CD4-positive, alpha-beta T cell (primary cell): ENCODE measurements around the gene BARX1. TPM values are rescaled to one million over a fixed set of nuclear protein-coding genes. Genes with fewer than 3 reads are reported as not detected.

ENCODE experiments used
- ATAC-seq: fragments of 200-7000 bp; cut with Tn5 transposase; one replicate; pipeline ENCODE4 v1.10.0; 2022; ENCODE audit warnings: mild to moderate bottlenecking; ENCODE audit not compliant: poor library complexity
- CTCF ChIA-PET: fragments of 350-600 bp; sonication (Branson Sonifier 250); formaldehyde crosslinking; loops from one replicate; lab custom pipeline; 2021; ENCODE audit warnings: antibody characterized with exemption, inconsistent platforms; lab: Charles Lee
- POLR2A ChIA-PET: fragments of 350-600 bp; sonication (Branson Sonifier 250); formaldehyde crosslinking; loops from one replicate; lab custom pipeline; 2021; ENCODE audit warnings: antibody characterized with exemption, inconsistent platforms; lab: Charles Lee
- DNase-seq, 14 experiments: peaks; one replicate each; pipeline ENCODE4 v3.0.0-alpha.2; 2013 to 2020; ENCODE audit warnings: mixed read lengths in 2 of 14
- H3K27ac ChIP-seq, 2 donors: one replicate each; pipeline versions ENCODE4 v1.5.1 to v1.7.0; 2013; ENCODE audit warnings: low read length in 2 of 2, low read depth in 1 of 2, mild to moderate bottlenecking in 1 of 2
- H3K27me3 ChIP-seq, 2 experiments: 1 replicate in 1 of 2; 2 replicates in 1 of 2; pipeline versions ENCODE4 v1.6.1 to v1.7.0; 2013; ENCODE audit warnings: low read length in 2 of 2, control low read depth in 1 of 2, mild to moderate bottlenecking in 1 of 2, moderate library complexity in 1 of 2; ENCODE audit not compliant: insufficient read depth in 2 of 2, control insufficient read depth in 1 of 2
- H3K36me3 ChIP-seq: one replicate; pipeline ENCODE4 v1.6.1; 2013; ENCODE audit warnings: low read length, control low read depth; ENCODE audit not compliant: insufficient read depth
- H3K4me1 ChIP-seq: one replicate; pipeline ENCODE4 v1.6.1; 2013; ENCODE audit warnings: low read length, control low read depth; ENCODE audit not compliant: insufficient read depth
- H3K4me3 ChIP-seq: one replicate; pipeline ENCODE4 v1.5.1; 2013; ENCODE audit warnings: mild to moderate bottlenecking, low read length, moderate library complexity
- H3K9me3 ChIP-seq, 2 experiments: 1 replicate in 1 of 2; 2 replicates in 1 of 2; pipeline versions ENCODE4 v1.6.1 to v1.7.0; 2013; ENCODE audit warnings: low read length in 2 of 2, mild to moderate bottlenecking in 2 of 2, control low read depth in 1 of 2, moderate library complexity in 1 of 2; ENCODE audit not compliant: control insufficient read depth in 1 of 2, insufficient read depth in 1 of 2
- H3K27ac Mint-ChIP-seq: one replicate; pipeline ENCODE4 v1.8.0; 2020; ENCODE audit warnings: mixed read lengths
- H3K27me3 Mint-ChIP-seq: one replicate; pipeline ENCODE4 v1.8.0; 2021; ENCODE audit warnings: mixed read lengths
- H3K36me3 Mint-ChIP-seq: one replicate; pipeline ENCODE4 v1.8.0; 2021; ENCODE audit warnings: low read depth, mixed read lengths
- H3K4me1 Mint-ChIP-seq: one replicate; pipeline ENCODE4 v1.8.0; 2021; ENCODE audit warnings: low read depth, mixed read lengths
- H3K4me3 Mint-ChIP-seq: one replicate; pipeline ENCODE4 v1.8.0; 2020; ENCODE audit warnings: mild to moderate bottlenecking, mixed read lengths
- H3K9me3 Mint-ChIP-seq: one replicate; pipeline ENCODE4 v1.8.0; 2020; ENCODE audit warnings: mixed read lengths
- CTCF ChIP-seq: fragments of 200-600 bp; IDR thresholded peaks from one replicate; pipeline ENCODE4 v1.8.0; 2022; ENCODE audit warnings: antibody characterized with exemption, mild to moderate bottlenecking
- intact Hi-C, 2 experiments: fragments of 100-400 bp; cut with DNase I in 1 of 2; cut with micrococcal nuclease in 1 of 2; formaldehyde crosslinking; loops; one replicate each; pipeline versions ENCODE4 v1.15.1 to v1.9.0; 2023 to 2025; cut with DNase I, micrococcal nuclease
- total RNA-seq, 174 experiments: library from RNA in 2 of 174; stranded (reverse) in 2 of 174; gene quantifications; one replicate each; pipeline ENCODE4 v1.2.3 and lab custom pipeline; 2021 to 2026

BARX1 gene
- total RNA-seq, 2 experiments from 2014 or later, result 0.17 to 0.33 TPM

DNA sequence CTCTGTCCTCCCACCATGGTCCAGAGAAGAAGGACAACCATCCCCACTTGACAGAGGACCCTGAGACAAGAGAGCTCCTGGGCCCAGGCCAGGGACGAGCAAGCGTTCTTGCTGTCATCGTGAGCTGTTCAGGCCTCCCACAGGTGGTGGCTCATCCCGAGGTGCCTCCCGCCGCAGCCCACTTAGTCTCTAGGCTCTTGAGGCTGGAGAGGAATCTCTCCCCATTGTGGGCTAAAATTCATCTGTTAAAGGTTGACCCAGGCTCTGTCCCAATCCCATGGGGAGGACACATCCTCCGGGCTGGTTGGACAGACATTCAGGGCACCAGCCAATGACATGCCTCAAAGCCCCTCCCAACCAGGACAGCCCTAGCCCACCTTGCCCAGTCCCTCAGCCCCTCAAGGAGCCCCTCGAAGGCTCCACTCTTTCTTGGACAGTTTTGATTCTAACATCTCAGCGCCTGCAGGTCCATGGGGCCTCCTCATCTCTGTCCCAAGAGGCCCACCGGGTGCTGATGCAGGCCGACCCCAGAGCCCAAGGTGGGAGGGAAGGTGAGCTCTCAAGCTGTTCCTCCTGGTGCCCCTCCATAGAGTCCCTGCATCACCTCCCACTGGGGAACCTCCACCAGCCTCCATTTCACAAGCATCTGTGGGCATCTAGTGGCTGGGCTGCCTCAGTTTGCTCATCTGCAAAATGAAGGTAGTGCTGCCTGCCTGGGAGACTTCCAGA is 52.9 kb downstream of the BARX1 start:
- Histone ChIP-seq H3K36me3 (no peaks in the 10 kb centered on the region), H3K27ac (no peak overlapping the region), H3K9me3 (peaks cover 0 to 10% of the 10 kb centered on the region in 2 experiments), H3K4me3 (no peak overlapping the region), H3K4me1 (peaks cover 23% of the 10 kb centered on the region), H3K27me3 (no peaks in the 10 kb centered on the region)
- Mint-ChIP-seq H3K27me3 (peaks cover 6% of the 10 kb centered on the region), H3K36me3 (no peaks in the 10 kb centered on the region), H3K4me3 (no peak overlapping the region), H3K4me1 (peaks cover 24% of the 10 kb centered on the region), H3K27ac (no peak overlapping the region), H3K9me3 (no peaks in the 10 kb centered on the region)
- ChIA-PET CTCF (no interaction called here), POLR2A (no interaction called here)
- no peak for ATAC-seq
- TF ChIP-seq CTCF, result no peak
- no peak for DNase-seq
- intact Hi-C loops, result no loop called here

Other genes with a start within 250 kb of the BARX1 start
- 1 to 10 TPM; 2.7 TPM for gene PTPDC1, start 129.1 kb upstream of the BARX1 start, total RNA-seq